Measurements from ENCODE around the gene TACC2.
"Not testable (repeated sequence)": the region's sequence is repeated elsewhere in the genome, so short reads cannot be mapped to it uniquely, and the experiment has no call there.

TACC2 gene, protein sequence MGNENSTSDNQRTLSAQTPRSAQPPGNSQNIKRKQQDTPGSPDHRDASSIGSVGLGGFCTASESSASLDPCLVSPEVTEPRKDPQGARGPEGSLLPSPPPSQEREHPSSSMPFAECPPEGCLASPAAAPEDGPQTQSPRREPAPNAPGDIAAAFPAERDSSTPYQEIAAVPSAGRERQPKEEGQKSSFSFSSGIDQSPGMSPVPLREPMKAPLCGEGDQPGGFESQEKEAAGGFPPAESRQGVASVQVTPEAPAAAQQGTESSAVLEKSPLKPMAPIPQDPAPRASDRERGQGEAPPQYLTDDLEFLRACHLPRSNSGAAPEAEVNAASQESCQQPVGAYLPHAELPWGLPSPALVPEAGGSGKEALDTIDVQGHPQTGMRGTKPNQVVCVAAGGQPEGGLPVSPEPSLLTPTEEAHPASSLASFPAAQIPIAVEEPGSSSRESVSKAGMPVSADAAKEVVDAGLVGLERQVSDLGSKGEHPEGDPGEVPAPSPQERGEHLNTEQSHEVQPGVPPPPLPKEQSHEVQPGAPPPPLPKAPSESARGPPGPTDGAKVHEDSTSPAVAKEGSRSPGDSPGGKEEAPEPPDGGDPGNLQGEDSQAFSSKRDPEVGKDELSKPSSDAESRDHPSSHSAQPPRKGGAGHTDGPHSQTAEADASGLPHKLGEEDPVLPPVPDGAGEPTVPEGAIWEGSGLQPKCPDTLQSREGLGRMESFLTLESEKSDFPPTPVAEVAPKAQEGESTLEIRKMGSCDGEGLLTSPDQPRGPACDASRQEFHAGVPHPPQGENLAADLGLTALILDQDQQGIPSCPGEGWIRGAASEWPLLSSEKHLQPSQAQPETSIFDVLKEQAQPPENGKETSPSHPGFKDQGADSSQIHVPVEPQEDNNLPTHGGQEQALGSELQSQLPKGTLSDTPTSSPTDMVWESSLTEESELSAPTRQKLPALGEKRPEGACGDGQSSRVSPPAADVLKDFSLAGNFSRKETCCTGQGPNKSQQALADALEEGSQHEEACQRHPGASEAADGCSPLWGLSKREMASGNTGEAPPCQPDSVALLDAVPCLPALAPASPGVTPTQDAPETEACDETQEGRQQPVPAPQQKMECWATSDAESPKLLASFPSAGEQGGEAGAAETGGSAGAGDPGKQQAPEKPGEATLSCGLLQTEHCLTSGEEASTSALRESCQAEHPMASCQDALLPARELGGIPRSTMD (N-terminal part only)

DNA sequence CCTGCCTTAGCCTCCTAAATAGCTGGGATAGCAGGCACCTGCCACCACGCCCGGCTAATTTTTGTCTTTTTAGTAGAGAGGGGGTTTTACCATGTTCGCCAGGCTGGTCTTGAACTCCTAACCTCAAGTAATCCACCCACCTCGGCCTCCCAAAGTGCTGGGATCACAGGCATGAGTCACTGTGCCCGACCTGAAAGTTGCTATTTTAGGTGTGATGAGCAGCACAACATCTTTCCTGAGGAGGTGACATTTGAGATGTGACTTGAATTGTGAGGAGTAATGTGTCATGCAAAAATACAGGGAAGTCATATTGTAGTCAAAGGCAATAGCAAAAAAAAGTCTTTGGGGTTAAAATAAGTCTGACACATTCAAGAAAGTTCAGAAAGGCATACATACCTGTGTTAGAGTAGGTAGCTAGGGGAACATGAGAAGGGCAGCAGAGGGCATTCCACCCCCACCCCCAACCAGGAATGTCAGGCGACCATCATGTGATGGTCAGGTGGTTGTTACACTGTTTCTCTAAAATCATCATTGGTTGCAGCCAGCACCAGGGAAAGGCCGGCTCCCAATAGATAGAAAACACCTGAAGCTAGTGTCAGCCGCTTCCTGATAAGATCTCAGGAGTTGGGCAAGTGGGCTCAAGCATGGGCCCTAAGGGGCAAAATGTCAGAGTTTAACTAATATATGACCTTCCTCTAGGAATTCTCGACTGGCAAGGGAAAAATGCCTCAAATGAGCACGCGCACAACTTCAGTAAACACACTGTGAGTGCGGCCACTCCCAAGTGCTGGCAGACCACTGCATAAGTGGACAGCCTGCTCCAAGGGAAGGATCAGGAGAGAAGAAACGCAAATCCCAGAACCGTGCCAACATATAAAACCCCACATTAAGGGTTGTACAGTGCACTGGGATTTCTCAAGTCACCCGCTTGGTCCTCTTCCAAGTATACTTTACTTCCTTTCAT, at the start of gene TACC2:
Gene TACC2, plus strand, starts transcription at position 803 of the 964 bp plus-strand sequence. CDS start 32,819 bp downstream, outside the sequence.
- DNase-seq (ENCODE audit: low spot score), result no peak

DNA sequence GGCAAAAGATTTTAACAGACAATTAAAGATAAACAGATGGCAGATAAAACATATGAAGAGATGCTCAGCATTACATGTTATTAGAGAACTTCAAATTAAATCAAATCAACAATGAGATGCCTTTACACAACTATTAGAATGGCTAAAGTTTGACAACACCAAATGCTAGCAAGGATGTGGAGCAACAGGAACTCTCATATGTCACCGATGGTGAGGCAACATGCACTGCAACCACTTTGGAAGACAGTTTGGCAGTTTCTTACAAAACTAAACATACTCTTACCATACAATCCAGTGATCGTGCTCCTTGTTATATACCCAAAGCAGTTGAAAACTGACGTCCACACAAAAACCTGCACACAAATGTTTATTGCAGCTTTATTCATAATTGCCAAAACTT, 47.4 kb upstream of the TACC2 start:
- DNase-seq (ENCODE audit: low spot score), result no peak

DNA sequence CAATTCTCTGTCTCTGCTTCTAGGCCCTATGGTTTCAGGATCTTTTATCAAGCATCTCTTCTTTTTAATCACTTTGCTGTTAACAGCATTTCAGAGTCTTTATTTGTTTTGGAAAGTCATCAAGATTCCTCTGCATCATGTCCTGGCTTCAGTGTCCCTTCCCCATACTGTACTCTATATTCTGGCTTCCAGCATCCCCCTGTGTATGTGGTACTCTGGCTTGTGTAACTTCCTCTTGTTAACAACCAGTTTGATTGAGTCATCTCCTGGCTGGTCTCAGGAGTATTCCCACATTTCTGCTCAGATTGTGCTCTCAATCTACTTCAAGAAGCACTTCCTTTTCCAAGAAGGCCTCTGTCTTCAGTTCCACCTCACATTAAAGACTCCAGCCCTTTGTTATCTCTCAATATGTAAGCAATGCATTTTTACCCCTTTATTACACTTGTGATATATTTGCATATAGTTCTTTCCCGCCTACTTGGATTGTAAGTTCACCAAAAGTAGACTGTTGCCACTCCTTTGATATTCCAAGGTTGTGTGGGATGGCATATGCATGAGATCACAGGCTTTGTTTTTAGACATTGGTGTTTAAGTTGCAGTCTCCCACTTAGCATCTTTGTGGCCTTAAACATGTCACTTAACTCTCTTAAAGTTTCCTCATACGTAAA, 46.1 kb upstream of the TACC2 start:
- DNase-seq (ENCODE audit: low spot score), result no peak

DNA sequence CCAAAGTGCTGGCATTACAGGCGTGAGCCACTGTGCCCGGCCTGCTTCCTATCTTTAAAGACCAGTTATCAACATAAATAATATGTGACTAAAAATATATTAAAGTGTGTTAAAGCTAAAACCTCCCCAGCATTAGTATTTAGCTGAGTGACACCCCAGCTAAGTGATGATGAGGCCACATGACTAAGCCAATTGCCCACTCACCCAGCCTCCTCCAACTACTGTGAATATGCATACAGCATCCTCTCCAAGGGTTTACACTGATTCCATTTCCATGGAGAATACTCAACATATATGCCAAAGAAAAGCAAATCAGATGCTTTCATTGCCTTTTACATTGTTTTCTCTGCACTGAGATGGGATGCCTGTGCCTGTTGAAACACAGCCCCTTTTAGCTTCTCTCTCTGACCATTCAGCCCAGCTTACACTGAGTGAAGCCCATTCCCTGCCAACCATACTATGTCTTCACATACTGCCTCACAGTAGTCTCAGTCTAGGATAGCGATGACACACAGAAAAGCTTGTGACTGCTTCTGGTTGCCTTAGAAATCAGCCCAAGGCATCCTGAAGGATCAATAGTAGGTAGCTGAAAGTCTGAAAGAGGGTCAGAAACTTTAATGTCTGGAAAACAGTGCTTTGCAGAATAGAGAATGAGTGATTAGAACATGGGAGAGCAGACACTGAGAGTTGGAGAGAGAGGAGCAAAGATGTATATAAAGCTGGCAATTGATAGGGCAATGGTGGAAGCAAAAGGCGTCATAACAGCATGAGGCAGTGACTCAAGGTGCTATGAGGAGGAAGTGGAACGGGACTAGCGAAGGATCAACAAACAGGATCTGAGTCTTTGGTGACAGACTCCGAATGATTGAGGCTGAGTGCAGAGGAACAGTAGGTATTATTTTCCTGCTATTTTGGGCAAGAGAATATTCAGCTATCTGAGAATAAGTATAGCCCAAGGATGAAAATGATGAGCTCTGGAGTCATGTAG, 41.3 kb upstream of the TACC2 start:
- DNase-seq (ENCODE audit: low spot score), result no peak

DNA sequence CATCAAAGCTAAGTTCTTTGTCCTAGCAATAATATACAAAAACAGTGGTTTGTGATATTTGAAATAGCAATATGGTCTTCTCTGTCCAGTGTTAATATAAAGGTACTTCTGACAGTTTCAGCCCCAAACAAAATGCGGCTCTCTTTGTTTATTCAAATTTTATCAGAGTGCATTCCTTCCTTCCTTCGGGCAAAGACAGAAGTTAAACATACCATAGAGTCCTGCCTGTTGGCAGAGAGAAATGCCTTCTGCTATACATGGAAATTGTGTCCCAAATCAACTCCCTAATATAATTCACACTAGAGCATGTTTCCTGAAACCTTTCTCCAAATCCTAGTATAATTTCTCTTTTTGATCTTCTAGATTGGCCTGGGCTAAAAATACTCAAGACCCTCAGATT, 39.9 kb upstream of the TACC2 start:
- no peak for DNase-seq (ENCODE audit: low spot score)

DNA sequence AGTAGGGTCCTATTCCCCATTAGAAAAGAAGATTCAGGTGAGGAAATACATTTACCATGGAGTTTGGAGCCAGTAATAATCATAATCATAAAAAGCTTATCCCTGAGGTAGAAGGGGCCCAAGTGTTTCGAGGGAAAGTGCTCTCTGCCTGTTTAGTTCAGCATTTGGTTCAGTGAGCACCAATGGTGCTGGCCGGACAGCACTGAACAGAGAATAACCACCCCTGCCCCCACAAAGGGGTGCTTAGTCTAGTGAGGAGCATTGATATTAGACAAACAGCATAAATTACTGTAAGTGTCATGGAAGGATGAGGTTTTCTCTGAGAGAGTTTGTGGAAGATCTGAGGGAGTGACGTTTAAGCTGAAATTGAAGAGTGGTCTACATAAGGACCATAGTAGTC, 39.5 kb upstream of the TACC2 start:
- no peak for DNase-seq (ENCODE audit: low spot score)

DNA sequence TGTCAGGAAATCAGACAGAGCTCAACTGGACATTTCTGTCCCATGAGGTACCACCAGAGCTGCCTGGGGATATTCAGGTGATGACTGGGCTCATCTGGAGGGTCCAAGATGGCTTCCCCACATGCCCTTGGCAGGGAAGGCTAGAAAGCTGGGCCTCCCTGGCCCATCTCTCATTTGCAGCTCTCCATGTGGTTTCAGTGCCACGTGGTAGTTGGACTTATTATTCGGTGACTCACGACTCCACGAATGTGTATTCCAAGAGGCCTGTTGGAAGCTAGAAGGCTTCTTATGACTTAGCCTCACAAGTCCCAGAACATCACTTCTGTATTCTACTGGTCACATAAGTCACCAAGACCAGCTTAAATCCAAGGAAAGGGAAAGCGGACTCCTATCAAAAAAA, 36.7 kb upstream of the TACC2 start:
- DNase-seq (ENCODE audit: low spot score), result no peak

DNA sequence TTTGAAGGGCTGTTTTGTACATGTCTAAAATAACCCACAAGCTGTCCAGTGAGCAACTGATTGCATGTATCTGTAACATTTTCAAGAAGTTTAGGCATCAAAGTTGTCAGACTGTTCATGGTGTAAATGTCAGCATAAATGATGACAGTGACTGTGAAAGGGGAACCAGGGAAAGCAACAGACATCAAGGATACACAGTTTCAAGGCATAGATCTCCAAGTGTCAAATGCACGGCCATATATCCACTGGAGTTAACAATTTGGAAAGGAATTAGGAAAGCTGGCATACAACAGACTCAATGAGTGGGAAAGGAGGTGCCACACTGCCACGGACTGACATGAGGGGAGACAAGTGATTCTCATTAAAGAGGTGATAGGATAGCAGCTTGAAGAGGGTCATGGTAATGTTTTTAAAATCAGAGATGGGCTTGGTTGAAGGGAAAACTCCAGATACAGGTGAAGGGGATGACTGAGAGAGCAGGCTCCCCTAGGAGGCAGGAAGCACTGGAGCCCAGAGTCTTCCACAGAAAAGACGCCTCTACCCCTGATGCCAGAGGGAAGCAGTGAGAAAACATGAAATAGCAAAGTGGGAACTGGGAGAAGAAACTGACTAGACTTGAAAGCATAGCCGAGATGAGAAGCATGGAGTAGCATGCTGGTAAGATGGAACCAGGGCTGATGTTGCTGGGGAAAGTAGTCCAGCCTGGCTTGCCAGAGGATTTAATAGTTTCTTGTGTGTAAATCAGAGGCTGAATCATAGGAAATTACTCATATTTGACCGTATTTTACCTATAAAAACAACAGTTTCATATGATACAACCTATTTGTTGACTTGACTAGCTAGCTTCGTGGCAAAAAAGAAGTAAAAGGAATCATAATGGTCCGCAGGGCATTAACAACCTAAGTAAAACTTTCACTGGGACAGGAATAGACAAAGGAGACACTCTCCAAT, 32.6 kb upstream of the TACC2 start:
- no peak for DNase-seq (ENCODE audit: low spot score)

DNA sequence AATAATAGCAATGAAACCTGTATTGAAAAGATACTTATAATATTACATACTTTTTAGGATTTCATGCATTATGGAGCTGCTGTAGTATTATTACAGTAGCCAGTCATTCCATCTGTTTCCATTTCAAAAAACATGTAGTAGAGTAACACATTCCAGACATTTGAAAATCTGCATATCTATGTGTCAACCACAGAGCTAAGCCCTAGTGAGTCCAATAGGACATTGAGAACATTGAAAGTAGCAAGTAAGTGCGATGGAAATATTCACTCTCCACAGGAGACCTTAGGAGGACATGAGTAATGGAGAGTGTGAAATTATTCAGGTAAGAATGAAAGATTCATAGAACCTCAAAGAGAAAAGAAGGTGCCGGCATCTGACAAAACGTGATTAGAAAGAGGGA, 29.3 kb upstream of the TACC2 start:
- DNase-seq (ENCODE audit: low spot score), result no peak

DNA sequence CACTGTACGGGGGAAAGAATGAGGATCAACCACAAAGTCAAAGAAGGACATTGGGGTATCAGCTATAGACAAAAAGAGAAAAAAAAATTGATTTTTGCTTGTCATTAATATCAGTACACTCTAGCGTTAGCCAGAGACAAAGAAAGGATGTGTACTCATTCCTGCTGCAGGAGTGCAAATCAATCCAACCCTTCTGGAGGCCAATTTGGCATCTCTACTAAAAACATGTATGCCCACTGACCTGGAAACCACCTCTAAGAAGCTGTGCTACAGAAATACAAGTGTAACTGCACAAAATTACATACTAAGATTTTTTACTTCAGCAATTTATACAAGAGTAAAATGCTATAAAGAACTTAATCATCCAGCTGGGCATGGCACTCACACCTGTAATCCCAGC, 27.5 kb upstream of the TACC2 start:
- no peak for DNase-seq (ENCODE audit: low spot score)

DNA sequence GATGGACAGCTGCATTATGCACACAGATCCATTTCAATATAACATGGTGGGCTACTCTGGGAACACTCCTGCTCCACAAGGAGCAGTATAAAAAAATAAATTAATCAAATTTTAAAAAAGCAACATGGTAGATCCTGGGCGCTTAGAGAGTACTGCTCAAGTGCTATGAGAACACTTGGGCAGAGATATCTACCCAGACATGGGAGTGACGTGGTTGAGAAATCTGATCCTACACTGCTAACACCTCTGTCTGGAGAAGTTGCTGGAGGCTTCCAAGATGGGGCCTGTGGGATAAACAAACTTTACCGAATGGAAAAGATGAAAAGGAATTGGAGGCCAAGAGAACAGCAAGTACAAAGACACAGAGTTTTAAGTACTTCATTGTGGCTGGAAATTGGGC, 23.0 kb upstream of the TACC2 start:
- DNase-seq (ENCODE audit: low spot score), result no peak

DNA sequence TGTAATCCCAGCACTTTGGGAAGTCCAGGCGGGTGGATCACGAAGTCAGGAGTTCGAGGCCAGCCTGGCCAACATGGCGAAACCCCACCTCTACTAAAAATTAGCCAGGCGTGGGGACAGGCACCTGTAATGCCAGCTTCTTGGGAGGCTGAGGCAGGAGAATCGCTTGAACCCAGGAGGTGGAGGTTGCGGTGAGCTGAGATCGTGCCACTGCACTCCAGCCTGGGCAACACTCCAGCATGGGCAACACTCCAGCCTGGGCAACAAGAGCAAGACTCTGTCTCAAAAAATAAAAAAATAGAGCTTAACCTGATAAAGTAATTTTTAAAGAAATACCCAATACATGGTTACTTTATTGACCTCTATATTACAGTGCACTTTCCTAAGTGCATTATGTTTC, 19.9 kb upstream of the TACC2 start:
- not testable (repeated sequence) for DNase-seq (ENCODE audit: low spot score)

DNA sequence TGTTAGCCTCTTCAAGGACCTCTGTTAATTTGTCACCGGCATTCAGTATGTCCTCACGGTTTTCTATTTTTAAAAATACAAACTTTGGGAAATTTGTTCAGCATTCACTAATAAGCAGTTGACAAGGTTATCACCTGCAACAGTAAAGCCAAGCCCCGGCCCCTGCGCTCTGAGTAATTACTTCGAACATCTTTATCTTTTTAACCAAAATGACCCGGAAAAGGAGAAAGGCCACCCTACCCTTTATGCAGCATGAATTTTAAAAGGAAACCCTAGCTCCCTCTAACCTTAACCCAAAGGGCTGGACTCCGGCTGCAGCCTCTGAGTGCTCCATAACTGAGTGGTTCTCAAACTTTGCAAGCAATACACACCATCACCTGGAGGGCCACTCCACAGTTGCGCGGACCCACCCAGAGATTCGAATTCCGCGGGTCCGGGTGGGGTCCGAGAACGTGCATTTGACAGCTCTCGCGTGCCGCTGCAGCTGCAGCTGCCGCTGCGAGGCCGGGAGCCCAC, 14.9 kb upstream of the TACC2 start:
- DNase-seq (ENCODE audit: low spot score), result no peak

DNA sequence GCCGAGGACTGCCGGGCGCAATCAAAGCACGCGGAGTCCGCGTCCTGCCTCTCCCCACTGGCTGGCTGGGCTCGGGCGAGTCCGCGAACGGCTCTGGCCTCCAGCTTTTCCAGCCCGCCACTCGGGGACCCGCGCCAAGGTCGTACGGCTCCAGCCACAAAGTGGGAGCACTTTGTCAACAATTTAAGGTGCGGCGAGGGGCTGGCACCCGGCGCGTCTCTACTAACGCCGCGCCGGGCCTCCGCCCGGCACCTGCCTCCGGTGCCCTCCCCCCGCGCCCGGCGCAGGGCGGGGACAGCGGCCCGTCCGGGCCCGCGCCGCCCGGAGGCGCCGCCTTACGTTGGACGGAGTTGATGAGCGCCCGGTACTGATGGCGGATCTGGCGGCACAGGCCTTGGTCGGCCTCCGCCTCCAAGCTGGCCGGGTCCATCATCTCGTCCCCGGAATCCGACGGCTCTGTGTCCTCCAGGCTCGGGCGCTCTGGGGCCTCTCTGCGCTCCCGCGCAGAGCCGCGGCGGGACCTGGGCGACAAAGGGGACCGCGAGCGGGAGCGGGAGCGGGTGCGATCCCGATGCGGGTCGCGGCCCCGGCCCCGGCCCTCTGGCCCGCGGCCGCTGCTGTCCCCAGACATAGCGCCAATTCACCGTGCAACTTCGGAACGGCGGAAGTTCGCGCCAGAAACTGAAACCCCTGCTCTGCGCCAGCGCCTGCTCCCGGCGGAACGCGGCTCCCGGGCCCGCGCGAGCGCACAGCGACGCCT, 14.2 kb upstream of the TACC2 start, which contains the start of gene NSMCE4A:
Gene NSMCE4A, minus strand, starts transcription at position 683 of the 760 bp plus-strand sequence. Its CDS starts 52 bp downstream, at position 631.
- peak; percentile 90 for DNase-seq (ENCODE audit: low spot score)

DNA sequence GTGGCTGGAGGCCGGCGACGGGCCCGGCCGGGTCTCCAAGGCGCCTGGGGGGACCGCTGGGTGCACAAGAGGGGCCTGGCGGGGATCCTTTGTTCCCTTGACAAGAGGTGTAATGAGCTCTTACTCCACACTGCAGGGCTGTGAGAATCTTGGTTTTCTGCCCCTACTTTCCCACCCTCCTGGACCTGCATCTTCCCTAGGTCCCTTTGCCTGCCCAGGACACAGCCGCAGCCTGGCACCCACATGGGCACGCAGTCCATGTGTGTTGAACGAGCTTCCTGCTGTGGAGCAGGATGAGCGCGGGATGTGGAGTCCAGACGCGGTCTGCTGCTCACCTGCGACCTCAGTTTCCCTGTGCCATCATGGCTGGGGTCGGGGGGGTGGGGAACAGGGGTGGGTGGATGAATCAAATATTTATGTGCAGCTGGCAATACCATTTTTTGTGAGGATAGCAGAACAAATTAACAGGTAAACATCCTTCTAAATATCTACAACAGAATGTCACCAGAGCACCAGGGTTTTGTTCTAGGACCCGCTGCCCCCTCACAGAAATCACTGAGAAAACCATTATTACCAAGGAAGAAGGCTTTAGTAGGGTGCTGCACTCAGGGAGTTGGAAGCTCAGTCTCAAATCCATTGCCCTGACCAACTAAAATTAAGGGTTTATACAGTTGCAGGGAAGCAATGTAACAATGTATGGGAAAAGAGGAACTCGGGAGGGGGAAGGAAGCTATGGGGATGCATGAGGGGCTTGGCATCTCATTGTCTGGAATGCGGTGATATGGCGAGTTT, 13.5 kb upstream of the TACC2 start:
- DNase-seq (ENCODE audit: low spot score), result no peak

DNA sequence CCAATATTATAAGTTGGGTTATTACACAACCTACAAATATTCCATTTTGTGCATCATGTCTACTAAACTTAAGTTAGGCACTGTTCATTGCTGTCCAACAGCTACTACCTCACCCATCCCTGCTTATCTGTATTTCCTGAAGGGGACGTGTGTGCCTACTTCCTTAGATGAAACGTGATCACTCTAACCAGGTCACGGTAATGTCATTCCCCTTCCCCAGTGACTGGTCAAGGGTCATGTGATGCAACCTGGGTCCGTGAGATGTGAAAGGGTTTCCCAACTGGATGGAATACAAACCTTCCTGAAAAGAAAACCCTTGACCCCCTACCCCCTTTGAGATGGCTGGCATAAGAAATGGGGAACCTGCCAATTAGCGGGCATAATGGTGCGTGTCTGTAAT, 12.4 kb upstream of the TACC2 start:
- DNase-seq (ENCODE audit: low spot score), result no peak

Measured in ecto neural progenitor cell (in vitro differentiated cells).